Uterus (tissue), 4 donors: ENCODE measurements around the gene MSN. TPM values are rescaled to one million over a fixed set of nuclear protein-coding genes. Genes with fewer than 3 reads are reported as not detected.

Experiments
- DNase-seq, 2 donors: peaks; one replicate each; pipeline ENCODE4 v3.0.0-alpha.2; 2019 to 2020
- H3K27ac ChIP-seq, 2 donors: fragments of 200-600 bp; sonication (generic); 1 replicate in 1 of 2; 2 replicates in 1 of 2; pipeline ENCODE4 v1.5.1; 2016 to 2018
- H3K27me3 ChIP-seq, 2 donors: fragments of 200-600 bp; sonication (generic); one replicate each; pipeline ENCODE4 v1.5.1; 2018 to 2019; ENCODE audit warnings: control low read depth in 1 of 2
- H3K36me3 ChIP-seq, 2 donors: fragments of 200-600 bp; sonication (generic); one replicate each; pipeline ENCODE4 v1.5.1; 2019; ENCODE audit warnings: control low read depth in 1 of 2
- H3K4me1 ChIP-seq, 2 donors: fragments of 200-600 bp; sonication (generic); one replicate each; pipeline ENCODE4 v1.5.1; 2018 to 2019; ENCODE audit warnings: control low read depth in 1 of 2
- H3K4me3 ChIP-seq, 2 donors: fragments of 200-600 bp; sonication (generic); 1 replicate in 1 of 2; 2 replicates in 1 of 2; pipeline ENCODE4 v1.5.1; 2018 to 2019; ENCODE audit warnings: mild to moderate bottlenecking in 1 of 2
- H3K9me3 ChIP-seq, 2 donors: fragments of 200-600 bp; sonication (generic); one replicate each; pipeline ENCODE4 v1.5.1; 2019; ENCODE audit warnings: control low read depth in 1 of 2
- CTCF ChIP-seq, 4 experiments: fragments of 200-600 bp in 2 of 4; fragments of 450-650 bp in 2 of 4; sonication (generic) in 2 of 4; IDR thresholded peaks; one replicate each; pipeline ENCODE4 v1.5.1; 2016 to 2019; ENCODE audit warnings: antibody characterized with exemption in 4 of 4, mild to moderate bottlenecking in 2 of 4, moderate library complexity in 1 of 4
- POLR2A ChIP-seq, 2 donors: fragments of 450-650 bp; IDR thresholded peaks; one replicate each; pipeline ENCODE4 v1.6.1; 2016; ENCODE audit warnings: antibody characterized with exemption in 2 of 2, mild to moderate bottlenecking in 1 of 2, moderate library complexity in 1 of 2
- intact Hi-C: fragments of 100-400 bp; cut with DNase I; formaldehyde crosslinking; loops from one replicate; pipeline ENCODE4 v1.15.1; 2023; ENCODE audit warnings: low total_unique reads
- total RNA-seq, 4 donors: library from RNA; depleted of rRNA in 3 of 4; stranded (reverse); fragments of >200 nt in 3 of 4; gene quantifications; one replicate each; pipeline versions ENCODE4 v1.1.0 to v1.2.4, GENCODE V29; 2014 to 2023
- donor health status: DM: yes; HTN: yes; CAD: no.

The MSN gene
- total RNA-seq, 4 donors from 2014 or later = 106 to 285 (median 137) TPM

GRCh38 chrX:65690057-65690855 is 22.8 kb downstream of the MSN start:
- H3K4me1 ChIP-seq = no peaks in the 10 kb centered on the region
- no peaks in the 10 kb centered on the region for H3K9me3 ChIP-seq
- no peak for DNase-seq
- H3K36me3 ChIP-seq = no peaks in the 10 kb centered on the region
- no peak overlapping the region for H3K4me3 ChIP-seq
- no peaks in the 10 kb centered on the region for H3K27me3 ChIP-seq
- TF ChIP-seq CTCF (IDR thresholded peaks at IDR 0.05) = no peak
- TF ChIP-seq POLR2A (IDR thresholded peaks at IDR 0.05) = no peak
- peak overlapping the region; percentile 31 to 63 for H3K27ac ChIP-seq
- intact Hi-C loops = no loop called here

GRCh38 chrX:65695849-65696449 is 28.5 kb downstream of the MSN start:
- Histone ChIP-seq H3K27ac (peak overlapping the region; percentile 27 to 70), H3K36me3 (no peaks in the 10 kb centered on the region), H3K4me3 (no peak overlapping the region), H3K9me3 (no peaks in the 10 kb centered on the region), H3K27me3 (no peaks in the 10 kb centered on the region), H3K4me1 (no peaks in the 10 kb centered on the region)
- no peak for DNase-seq
- intact Hi-C loops = no loop called here
- TF ChIP-seq CTCF (IDR thresholded peaks at IDR 0.05) (no peak), POLR2A (IDR thresholded peaks at IDR 0.05) (no peak)

DNA sequence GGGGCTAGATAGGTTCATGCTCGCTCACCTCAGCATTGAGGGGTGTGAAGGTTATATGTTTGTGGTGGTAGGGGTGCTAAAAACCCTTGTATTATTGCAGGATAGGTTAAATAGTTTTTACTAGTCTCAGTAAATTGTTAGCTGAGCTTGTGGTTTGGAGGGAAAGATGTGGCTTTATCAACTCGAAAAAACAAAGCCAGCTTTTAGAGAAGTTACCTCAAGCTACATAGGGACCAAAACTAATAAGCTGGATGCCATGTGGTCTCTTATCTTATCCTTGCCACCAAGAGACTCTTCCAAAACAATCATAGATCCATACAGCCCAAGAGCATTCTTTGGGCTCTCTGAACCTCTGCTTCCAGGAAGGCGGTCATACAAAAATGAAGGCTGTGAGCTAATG is 29.2 kb downstream of the MSN start:
- no peaks in the 10 kb centered on the region for H3K9me3 ChIP-seq
- H3K4me1 ChIP-seq = no peaks in the 10 kb centered on the region
- H3K27ac ChIP-seq = peak overlapping the region; percentile 27 to 70
- intact Hi-C loops = no loop called here
- H3K36me3 ChIP-seq = no peaks in the 10 kb centered on the region
- no peak overlapping the region for H3K4me3 ChIP-seq
- DNase-seq = no peak
- TF ChIP-seq POLR2A (IDR thresholded peaks at IDR 0.05) (no peak), CTCF (IDR thresholded peaks at IDR 0.05) (no peak)
- no peaks in the 10 kb centered on the region for H3K27me3 ChIP-seq

DNA sequence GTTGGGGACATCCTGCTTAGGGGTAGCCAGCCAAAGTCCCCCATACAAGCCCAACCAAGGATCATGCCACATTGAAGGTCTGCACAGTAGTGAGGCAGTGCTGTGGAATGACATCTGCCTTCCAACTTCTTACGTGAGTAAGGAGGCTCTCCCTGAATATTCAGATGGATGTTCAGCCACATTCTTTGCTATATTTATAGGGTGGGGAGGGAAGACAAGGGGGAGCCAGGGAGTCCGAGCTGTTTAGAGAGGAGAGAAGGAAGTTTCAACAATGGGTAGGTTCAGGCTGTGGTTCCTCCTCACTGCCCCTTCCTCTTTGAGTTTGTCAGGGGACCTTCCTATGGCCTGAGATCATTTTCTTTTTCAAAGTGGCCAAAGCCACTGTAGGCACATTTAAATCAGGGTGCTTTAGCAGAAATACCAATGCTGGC is 29.8 kb downstream of the MSN start:
- no peak for DNase-seq
- no peaks in the 10 kb centered on the region for H3K27me3 ChIP-seq
- TF ChIP-seq CTCF (IDR thresholded peaks at IDR 0.05) (no peak), POLR2A (IDR thresholded peaks at IDR 0.05) (no peak)
- H3K36me3 ChIP-seq = no peaks in the 10 kb centered on the region
- H3K9me3 ChIP-seq = no peaks in the 10 kb centered on the region
- peak overlapping the region; percentile 27 to 70 for H3K27ac ChIP-seq
- no peak overlapping the region for H3K4me3 ChIP-seq
- intact Hi-C loops = no loop called here
- no peaks in the 10 kb centered on the region for H3K4me1 ChIP-seq
